H1 (cell line): ENCODE results near the gene ARMH1. TPM values are rescaled to one million over a fixed set of nuclear protein-coding genes. Genes with fewer than 3 reads are reported as not detected.

Source experiments
- GABPA ChIP-seq: IDR thresholded peaks from 2 replicates; pipeline ENCODE4 v1.6.1; 2011; ENCODE audit warnings: mild to moderate bottlenecking, low read length, moderate library complexity, borderline replicate concordance; ENCODE audit not compliant: insufficient read depth
- MAFK ChIP-seq: IDR thresholded peaks from 2 replicates; pipeline ENCODE4 v1.6.1; 2012; ENCODE audit warnings: low read depth, mild to moderate bottlenecking, improper control_type of control experiment, low read length
- NANOG ChIP-seq: IDR thresholded peaks from 2 replicates; pipeline ENCODE4 v1.6.1; 2011; ENCODE audit warnings: low read length, low read depth, mild to moderate bottlenecking, inconsistent platforms; ENCODE audit not compliant: insufficient read depth, poor library complexity, severe bottlenecking
- PHF8 ChIP-seq: fragments of 200-600 bp; sonication (generic); conservative IDR thresholded peaks from 2 replicates; pipeline ENCODE4 v1.7.1; 2012; ENCODE audit warnings: low read depth, mild to moderate bottlenecking, inconsistent platforms, low read length, moderate library complexity
- SRF ChIP-seq: IDR thresholded peaks from 2 replicates; pipeline ENCODE4 v1.6.1; 2011; ENCODE audit warnings: mild to moderate bottlenecking, low read depth, low read length, moderate library complexity
- TCF12 ChIP-seq: IDR thresholded peaks from 2 replicates; pipeline ENCODE4 v1.6.1; 2011; ENCODE audit warnings: low read depth, mild to moderate bottlenecking, low read length
- TEAD4 ChIP-seq: IDR thresholded peaks from 2 replicates; pipeline ENCODE4 v1.6.1; 2012; ENCODE audit warnings: low read depth, low read length, inconsistent platforms, mixed read lengths
- polyA plus RNA-seq, 7 experiments: library from polyadenylated mRNA; depleted of rRNA in 3 of 7; stranded (reverse) in 5 of 7; unstranded in 2 of 7; fragments of >200 nt in 5 of 7; fragments of 200-250 nt in 2 of 7; gene quantifications; 1 replicate in 5 of 7; 2 replicates in 1 of 7; 4 replicates in 1 of 7; pipeline versions ENCODE4 v1.2.1 to v1.2.3, GENCODE V29; 2011 to 2013; ENCODE audit warnings: missing spikeins in 2 of 7, mixed read lengths in 2 of 7
- total RNA-seq: library from RNA; stranded (reverse); fragmentation: NEBNext Ultra II Directional; extraction: Animal tissue kit (Norgen Biotek cat#: 25700); gene quantifications from 2 replicates; pipeline ENCODE4 v1.2.1, GENCODE V29; 2021

The ARMH1 gene
- total and polyA plus RNA-seq, 2 of the 8 experiments (the other 6 are each of a cell fraction or from before 2014, with no cell fraction given) = 0.82 to 0.85 TPM

- TF ChIP-seq PHF8 (no peak), TCF12 (no peak), GABPA (no peak), TEAD4 (no peak), SRF (no peak), MAFK (no peak), NANOG (no peak)
Observed at GRCh38 chr1:44628962-44629756, 45.4 kb upstream of the ARMH1 start (continued).
